ENCODE data around the gene ADIPOQ. TPM values are rescaled to one million over a fixed set of nuclear protein-coding genes. Genes with fewer than 3 reads are reported as not detected.
"Not testable (repeated sequence)": the region's sequence is repeated elsewhere in the genome, so short reads cannot be mapped to it uniquely, and the experiment has no call there.

Gene ADIPOQ
- total RNA-seq: not detected

DNA sequence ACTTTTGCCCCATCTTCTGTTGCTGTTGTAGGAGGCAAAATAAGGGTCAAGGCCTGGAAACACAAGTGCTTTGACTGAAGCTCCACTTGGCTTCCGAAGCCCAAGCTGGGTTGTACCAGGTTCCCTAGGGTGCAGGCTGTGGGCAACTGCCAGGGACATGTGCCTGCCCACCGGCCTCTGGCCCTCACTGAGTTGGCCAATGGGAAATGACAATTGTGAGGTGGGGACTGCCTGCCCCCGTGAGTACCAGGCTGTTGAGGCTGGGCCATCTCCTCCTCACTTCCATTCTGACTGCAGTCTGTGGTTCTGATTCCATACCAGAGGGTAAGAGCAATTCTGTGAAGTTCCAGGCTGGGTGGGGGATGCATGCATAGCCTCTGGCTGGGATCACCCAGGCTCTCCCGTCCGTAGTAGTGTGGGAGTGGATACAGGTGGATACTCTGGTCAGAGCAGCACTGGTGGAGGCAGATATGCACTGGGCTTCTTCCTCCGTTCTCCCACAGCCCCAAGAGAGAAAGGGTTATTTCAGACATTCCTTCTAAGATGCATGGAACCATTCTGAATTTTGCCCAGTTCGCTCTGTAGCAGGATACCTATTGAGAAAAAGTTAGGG is at the start of gene ADIPOQ:
TSS of gene ADIPOQ (plus strand) at position 285 of the 613 bp plus-strand sequence. CDS start 10,349 bp downstream, outside the sequence.
- DNase-seq: no peak

DNA sequence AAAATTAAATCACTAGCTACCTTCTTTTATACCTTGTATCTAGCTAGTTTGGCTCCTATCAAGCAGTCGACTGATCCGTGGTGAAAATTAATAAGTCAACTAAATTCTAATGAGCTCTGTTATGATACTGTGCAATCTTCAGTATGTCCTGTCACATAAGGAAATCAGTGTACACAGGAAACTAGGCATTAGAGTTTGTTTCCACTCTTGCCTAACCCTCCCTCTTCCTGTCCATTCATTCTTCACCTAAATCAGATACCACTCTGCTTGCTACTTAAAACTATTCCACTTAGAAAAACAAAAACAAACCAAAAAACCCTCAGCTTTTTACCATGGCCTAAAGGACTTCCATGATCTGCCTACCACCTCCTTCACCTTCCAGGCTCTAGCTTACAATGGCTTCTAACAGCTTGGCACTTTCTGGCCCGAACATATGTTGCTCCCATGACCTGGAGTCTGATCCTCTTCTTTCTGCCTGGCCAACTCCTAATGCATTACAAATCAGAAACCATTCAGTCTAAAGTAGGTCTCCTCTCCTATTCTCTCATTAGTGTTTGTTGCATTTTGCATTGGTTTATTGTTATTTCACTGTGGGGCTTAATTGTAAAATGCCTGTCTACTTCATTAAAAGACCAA is 44.2 kb upstream of the ADIPOQ start:
- DNase-seq: no peak

DNA sequence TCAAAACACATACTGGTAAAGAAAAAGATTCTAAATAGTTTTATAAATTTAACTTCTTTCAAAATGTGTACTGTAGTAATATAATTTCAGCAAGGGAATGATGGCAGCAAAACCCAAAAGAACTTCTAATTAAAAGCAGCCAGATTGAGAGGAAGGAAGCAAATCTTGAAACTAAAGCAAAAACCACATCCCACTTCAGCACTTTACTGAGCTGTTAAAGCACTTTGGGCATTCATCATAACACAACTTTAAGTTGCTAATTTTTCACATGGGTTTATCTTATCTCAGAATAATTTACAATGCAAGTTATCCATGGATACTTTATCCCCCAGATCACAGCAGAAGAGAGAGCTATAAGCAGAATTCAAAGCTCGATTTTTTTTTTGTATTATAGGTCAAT is 42.2 kb upstream of the ADIPOQ start:
- DNase-seq: no peak

DNA sequence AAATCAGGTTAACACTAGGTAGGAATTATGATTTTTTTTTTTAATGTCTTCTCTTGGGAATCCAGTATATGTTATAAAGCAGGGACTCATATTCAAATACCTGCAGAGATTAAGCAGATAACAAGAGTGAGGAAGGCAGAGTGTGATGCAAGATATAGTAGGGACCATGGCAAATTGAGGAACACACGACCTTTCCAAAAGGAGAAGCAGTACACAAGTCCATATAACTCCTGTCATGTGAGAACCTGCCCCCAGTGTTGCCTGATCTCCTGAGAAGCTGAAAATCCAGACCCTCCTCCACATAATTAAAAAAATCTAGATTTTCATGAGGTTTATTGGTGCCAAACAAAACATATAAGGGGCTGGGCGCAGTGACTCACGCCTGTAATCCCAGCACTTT is 39.8 kb upstream of the ADIPOQ start:
- no peak for DNase-seq

DNA sequence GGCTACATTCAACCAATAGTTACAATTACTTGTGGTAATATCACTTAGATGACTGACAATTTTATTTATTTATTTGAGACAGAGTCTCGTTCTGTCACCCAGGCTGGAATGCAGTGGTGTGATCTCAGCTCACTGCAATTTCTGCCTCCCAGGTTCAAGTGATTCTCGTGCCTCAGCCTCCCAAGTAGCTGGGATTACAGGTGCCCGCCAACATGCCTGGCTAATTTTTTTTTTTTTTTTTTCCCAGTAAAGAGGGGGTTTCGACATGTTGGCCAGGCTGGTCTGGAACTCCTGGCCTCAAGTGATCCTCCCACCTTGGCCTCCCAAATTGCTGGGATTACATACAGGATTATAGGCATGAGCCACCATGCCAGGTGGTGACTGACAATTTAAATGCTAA is 39.1 kb upstream of the ADIPOQ start:
- not testable (repeated sequence) for DNase-seq

DNA sequence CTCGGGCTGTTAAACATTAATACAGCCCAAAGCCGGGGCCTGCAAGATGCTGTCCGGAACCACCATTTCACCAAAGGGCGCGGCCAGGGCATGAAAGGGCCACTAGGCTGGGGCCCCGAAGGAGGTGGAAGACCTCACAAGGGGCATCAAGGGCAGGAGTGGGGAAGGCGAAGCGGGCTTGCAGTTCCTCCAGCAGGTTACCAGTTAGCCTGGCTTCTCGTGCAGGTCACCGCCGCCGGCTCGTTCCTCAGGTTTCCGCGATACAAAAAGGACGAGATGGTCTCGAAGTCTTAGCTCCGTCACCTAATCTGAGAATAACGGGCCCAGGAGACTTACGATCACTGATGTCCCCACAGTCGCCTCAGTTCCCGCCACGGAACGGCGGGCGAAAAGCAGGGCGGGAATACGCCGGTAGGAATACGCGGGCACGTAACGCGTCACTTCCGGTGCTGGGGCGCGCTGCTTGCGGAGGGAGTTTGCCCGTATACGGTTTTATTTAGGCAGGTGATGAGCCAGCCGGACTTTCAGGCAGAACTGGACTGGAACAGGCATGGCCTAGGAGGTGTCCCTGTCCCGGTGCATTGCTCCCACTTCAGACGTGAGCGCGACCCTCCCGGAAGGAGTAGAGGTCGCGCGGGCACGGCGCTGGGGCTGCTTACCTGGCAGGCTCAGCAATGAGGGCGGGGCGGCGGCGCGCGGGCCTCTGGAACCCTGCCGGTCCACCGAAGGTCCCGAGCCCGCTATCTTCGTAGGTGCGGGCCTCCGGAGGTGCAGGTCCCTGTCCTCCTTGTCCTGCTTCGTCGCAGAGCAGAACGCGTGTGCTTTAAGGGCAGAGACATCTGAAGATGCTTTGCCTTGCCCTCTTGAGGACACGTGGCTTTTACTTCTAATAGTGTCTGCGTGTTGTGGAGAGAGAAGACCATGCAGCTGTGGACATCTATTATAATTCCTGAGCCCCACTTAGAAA is 36.1 kb upstream of the ADIPOQ start, which contains the start of gene RFC4:
TSS of gene RFC4 (minus strand) at position 394 of the 967 bp plus-strand sequence. CDS start 1,769 bp downstream, outside the sequence.
- DNase-seq: peak; percentile 84

DNA sequence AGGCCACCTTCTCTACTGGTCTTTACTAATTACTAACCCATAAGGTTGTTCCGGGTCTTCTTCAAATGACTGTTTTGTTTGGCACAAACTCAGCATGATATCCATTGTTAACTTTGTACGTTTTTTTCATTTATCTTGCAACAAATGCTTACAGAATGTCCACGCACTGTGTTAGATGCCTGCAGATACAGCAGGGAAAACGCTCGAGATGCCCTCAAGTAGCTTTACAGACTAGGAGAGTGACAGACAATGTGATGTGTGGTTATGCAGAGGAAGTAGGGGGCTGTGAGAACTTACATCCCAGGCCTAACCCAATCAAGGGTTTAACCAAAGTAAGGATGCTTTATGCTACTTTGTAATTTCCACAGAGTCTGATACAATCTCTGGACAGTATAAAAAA is 35.3 kb upstream of the ADIPOQ start:
- DNase-seq: no peak

DNA sequence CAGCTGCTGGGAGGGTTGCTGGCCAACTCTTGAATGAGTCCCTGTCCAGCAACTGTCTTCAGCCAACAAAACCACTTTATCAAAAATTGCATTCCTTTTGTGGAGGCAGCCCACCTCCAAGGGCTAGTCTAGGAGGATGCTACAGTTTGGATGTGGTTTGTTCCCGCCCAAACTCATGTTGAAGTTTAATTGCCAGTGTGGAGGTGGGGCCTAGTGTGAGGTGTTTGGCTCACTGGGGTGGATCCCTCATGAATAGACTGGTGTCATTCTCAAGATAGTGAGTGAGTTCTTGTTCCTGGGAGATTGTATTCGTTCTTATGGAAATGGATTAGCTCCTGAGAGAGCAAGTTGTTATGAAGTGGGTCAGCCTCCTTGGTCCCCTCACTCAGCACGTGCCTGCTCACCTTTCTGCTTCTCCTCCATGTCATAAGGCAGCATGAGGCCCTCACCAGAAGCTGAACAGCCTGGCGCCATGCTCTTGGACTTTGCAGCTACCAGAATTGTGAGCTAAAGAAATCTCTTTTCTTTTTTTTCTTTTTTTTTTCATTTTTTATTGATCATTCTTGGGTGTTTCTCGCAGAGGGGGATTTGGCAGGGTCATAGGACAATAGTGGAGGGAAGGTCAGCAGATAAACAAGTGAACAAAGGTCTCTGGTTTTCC is 32.0 kb upstream of the ADIPOQ start:
- no peak for DNase-seq

DNA sequence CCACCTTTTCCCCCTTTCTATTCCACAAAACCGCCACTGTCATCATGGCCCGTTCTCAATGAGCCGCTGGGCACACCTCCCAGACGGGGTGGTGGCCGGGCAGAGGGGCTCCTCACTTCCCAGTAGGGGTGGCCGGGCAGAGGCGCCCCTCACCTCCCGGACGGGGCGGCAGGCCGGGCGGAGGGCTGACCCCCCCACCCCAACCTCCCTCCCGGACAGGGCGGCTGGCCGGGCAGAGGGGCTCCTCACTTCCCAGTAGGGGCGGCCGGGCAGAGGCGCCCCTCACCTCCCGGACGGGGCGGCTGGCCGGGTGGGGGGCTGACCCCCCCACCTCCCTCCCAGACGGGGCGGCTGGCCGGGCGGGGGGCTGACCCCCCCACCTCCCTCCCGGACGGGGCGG is 31.2 kb upstream of the ADIPOQ start:
- not testable (repeated sequence) for DNase-seq

DNA sequence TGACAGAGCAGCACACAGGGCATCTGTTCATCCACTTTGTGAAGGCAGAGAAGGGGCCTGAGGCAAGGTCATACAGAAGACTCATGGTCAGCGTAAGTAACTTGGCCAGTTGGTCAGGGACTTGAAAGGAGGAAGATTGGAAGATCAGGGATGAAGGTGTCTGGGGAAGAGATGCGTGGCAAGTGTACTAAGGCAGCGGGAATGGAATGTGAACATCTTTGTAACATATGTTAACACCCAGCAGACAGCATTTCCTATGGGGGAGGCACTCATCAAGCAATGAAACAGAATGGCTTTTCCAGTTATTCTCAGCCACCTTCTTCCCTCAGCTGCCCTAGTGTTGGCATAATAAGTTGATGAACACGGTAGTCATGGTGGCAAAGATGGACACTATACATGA is 28.4 kb upstream of the ADIPOQ start:
- no peak for DNase-seq

DNA sequence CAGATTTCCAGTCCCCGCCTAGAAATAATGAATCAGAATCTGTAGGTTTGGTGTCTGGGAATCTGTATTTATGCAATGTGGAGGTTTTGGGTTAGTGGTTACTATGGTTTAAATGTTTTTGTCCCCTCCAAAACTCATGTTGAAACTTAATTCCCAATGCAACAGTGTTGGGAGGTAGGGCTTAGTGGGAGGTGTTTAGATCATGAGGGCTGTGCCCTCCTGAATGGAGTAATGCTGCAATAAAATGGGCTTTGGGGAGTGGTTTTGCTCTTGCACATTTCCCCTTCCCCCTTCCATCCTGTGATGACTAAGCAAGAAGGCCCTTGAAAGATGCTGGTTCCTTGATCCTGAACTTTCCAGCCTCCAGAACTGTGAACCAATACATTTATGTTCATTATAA is 27.1 kb upstream of the ADIPOQ start:
- DNase-seq: no peak

DNA sequence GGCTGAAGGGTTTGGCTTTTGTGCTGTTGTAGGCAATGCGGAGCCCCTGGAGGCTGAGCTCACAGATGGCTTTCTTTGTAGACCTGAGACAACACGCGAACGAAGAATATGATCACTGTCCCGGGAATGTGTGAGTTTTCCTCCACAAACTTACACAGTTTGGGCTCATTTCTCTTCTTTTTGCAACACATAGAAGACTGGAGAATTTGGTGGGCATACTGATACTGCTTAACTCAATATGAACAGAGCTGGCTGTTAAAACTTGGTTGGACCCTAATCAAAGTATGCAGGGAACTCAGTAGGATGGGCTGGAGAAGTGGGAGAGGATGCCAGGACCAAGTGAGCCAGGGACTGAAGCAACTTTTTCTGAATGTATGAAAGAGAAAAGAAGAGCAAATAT is 24.0 kb upstream of the ADIPOQ start:
- no peak for DNase-seq

DNA sequence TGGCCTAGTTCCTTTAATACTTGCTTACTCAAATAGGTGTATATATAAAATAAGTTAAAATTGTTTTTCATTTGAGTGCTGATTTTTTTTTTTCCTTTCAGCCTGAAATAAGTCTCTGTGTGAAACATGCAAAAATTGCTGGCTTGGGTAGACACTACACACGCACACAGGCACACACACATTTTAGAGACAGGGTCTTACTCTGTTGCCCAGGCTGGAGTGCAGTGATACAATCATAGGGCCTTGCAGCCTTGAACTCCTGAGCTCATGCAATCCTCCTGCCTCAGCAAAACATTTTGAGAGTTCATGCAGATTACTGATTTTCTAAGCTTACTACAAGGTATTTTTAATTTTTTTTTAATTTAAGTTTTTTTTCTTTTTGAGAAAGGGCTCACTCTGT is 23.6 kb upstream of the ADIPOQ start:
- no peak for DNase-seq

DNA sequence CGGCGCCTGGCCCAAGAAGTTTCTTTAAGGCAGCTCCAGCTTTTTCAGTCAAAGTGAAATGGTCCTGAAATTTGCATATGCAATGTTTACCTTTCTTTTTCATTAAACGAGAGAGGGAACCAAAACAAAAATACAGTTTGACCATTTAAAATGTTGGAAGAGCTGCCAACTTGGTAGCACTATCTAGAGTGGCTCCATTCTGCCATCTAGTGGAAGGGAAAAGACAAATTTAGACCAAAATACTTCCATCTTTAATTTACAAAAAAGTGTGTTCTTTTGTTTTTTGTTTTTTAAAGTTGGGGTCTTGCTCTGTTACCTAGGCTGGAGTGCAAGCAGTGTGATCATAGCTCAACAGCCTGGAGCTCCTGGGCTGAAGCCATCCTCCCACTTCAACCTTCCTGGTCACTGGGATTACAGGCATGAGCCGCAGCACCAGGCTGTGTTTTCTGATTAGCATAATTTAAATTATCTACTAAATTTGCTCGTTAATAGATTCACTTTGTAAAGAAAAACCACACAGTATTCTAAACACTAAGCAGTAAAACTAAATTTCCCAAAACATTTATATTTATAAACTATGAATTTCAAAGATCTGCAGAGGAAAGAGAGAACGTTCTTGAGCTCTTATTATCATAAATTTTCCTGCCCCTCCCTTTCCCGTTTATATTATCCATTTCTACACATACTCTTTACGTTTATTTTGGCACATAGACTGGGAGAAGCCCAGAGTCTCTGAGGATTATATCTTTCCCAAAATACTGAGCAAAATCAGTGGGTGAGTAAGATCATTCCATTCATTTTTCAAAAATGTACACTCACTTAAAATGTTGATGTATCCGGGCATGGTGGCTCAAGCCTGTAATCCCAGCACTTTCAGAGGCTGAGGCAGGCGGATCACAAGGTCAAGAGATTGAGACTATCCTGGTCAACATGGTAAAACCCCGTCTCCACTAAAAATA is 20.8 kb upstream of the ADIPOQ start:
- DNase-seq: no peak

DNA sequence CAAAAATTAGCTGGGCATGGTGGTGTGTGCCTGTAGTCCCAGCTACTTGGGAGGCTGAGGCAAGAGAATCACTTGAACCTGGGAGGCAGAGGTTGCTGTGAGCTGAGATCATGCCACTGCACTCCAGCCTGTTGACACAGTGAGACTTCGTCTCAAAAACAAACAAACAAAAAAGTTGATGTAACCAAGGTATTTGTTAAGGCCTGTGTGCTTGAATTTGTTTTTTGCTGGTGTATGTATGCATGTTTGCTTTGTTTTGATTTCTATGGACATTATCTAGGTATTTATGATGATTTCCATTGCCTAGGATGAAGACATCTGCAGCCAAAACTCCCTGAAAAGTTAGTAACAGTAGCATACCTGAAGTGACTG is 20.1 kb upstream of the ADIPOQ start:
- not testable (repeated sequence) for DNase-seq

DNA sequence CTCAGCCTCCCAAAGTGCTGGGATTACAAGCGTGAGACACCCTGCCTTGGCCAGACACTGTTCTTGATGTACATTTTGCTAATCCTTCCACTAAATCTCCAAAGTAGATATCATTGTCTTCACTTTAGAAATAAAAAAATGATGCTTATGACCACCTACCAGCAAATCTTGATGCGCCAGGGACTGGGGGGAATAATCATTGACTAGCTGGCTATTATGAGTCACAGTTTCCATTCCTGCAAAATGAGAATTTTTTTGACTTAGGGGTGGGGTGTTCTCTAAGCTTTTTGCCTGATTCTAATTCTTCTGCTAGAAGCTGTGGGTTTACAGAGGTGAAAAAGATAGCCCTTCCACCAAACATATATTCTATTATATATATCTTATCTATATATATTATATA is 19.1 kb upstream of the ADIPOQ start:
- DNase-seq: no peak

DNA sequence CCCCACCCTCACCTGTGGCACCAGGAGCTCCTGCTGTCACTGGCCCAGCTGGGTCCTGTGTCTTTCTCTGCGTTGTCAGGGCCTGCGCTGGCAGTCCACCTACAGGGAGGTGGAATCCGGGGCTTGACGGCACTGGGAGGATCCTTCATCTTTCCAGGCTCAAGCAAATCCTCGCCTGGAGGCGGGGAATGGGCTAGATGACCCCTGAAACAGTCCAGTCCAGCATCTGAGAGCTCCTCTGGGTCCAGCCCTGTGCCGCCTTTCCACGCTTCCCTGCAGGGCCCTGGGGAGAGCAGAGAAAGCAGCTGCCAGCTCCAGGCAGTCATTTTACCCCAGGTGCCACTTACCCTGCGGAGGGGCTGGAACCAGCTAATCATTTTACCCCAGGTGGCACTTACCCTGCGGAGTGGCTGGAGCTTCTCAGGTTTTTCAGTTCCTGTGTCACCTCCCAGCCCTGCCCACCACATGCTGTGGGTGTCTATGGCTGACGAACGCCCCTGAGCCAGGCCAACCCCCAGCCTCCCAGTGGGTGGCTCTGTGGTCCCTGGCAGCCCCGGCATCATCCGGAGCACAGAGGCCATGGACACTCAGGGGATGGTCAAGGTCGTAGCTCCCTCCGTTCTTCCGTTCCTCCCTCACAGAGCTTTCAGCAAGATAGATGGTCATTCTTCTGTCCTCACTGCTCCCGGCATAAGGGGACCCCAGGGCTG is 17.9 kb upstream of the ADIPOQ start:
- peak; percentile 25 for DNase-seq

DNA sequence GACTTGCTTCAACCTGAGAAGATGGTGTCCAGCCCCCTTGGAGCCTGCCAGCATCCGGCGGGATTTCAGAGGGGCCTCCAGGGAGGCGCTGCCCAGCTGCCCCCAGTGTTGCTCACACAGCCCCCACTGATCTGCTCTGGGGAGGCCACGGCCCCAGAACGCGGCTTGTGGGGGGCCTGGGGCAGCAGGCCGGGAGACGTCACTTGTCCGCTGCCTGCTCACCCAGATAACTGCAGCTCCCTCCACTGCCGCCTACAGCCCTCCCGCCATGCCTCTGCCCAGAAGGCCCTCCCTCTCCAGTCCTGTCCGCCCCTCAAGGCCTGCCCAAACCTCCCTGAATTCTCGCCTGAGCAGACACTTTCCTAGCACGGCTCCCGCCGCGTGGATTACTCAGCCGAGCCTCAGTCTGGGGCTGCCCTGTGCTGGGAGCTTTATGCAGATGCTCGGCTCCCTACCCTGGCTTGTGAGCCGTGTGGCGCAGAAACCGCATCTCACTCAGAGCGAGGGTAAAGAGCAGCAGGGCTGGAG is 17.2 kb upstream of the ADIPOQ start:
- peak; percentile 67 for DNase-seq

DNA sequence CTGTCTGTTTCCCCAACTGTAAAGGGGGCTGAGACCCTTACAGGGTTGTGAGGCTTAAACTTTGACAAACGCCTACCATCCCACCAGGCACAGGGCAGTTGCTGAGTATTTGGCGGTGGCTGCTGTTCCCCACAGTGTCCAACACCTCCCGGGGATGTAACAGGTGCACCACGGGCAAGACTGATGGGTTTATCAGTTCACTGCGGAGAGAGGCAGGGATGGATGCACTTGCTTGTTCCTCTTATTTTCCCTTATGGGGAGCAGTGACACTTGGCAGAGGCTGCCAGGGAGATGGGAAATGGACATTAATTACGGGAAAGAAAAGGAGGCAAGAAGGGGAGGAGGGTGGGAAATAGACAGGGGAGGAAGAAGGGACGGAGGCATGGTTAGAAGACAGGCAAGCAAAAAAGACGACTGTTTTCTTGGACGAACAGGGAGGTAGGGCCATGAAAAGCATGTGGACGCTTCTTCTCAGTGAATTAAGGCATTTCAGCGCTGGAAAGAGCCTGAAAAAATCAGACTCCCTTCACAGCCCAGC is 16.6 kb upstream of the ADIPOQ start:
- no peak for DNase-seq

DNA sequence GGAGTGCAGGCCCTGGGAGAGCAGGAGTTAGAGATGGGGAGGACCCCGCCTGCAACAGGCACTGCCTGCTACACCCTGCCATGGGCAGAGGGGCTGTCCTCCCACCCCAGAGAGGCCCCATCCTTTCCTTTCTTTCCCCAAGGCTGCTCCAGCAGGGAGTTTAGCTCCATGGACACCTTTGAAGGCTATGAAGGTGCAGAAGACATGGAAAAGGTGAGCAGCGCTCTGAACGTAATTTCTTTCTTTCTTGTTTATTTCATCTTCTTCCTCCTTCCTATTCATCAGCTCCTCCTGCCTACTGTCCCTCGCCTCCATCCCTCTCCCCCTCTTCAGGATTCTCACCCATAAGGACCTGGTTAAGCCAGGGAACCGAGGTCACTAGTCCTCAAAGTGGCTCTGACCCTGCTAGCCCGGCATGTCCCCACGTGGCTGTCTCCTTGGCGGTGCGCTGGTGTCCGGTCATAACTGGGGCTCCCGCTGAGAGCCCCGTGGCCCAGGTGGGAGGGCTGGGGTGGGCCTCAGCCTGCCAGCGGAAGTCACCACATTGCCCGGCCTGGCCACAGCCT is 16.0 kb upstream of the ADIPOQ start:
- no peak for DNase-seq

Measured in occipital lobe (tissue), 2 donors.